RWPE1 (cell line): ENCODE results near the gene CCDC188.

Experiments used
- CTCF ChIA-PET: fragments of 350-600 bp; sonication (Branson Sonifier 250); formaldehyde crosslinking; extraction: SDS; loops from one replicate; lab custom pipeline; 2021; lab: Yijun Ruan, JAX
- POLR2A ChIA-PET: fragments of 400-600 bp; formaldehyde crosslinking; extraction: SDS; loops from one replicate; lab custom pipeline; 2020; ENCODE audit warnings: antibody characterized with exemption; ENCODE audit not compliant: low non-redundant PET; lab: Yijun Ruan, JAX
- DNase-seq: peaks from one replicate; pipeline ENCODE4 v3.0.0; 2012; ENCODE audit warnings: low spot score
- H3K27ac ChIP-seq: fragments of 450-650 bp; 2 replicates; pipeline ENCODE4 v1.5.1; 2017
- CTCF ChIP-seq: fragments of 450-650 bp; conservative IDR thresholded peaks from 2 replicates; pipeline ENCODE4 v1.5.1; 2017; ENCODE audit warnings: low read depth, mild to moderate bottlenecking

Gene CCDC188

GRCh38 chr22:20148414-20148813 lies 2.4 kb downstream of the CCDC188 start:
- CTCF ChIA-PET = no interaction called here
- H3K27ac ChIP-seq = no peak overlapping the region

GRCh38 chr22:20147237-20147988 lies 3.4 kb downstream of the CCDC188 start:
- H3K27ac ChIP-seq = no peak overlapping the region
- no peak for DNase-seq
- no peak for TF ChIP-seq CTCF
- ChIA-PET POLR2A (no interaction called here), CTCF (no interaction called here)

More at GRCh38 chr22:20148414-20148813, 2.4 kb downstream of the CCDC188 start:
- no peak for TF ChIP-seq CTCF
- POLR2A ChIA-PET = no interaction called here
- DNase-seq = no peak

GRCh38 chr22:20146777-20147176 lies 4.1 kb downstream of the CCDC188 start:
- ChIA-PET POLR2A (no interaction called here), CTCF (no interaction called here)
- H3K27ac ChIP-seq = no peak overlapping the region

GRCh38 chr22:20145832-20146223 lies 5.0 kb downstream of the CCDC188 start:
- ChIA-PET POLR2A (no interaction called here), CTCF (no interaction called here)
- DNase-seq = no peak
- no peak for TF ChIP-seq CTCF
- peak overlapping the region; percentile 21; the same call in 1 of the 2 replicates for H3K27ac ChIP-seq

More at GRCh38 chr22:20146777-20147176, 4.1 kb downstream of the CCDC188 start:
- no peak for DNase-seq
- TF ChIP-seq CTCF = no peak

GRCh38 chr22:20145206-20145831 lies 5.5 kb downstream of the CCDC188 start:
- no peak for DNase-seq
- no peak for TF ChIP-seq CTCF
- POLR2A ChIA-PET = no interaction called here
- CTCF ChIA-PET = no interaction called here
- H3K27ac ChIP-seq = peak overlapping the region; percentile 21; the same call in 1 of the 2 replicates

GRCh38 chr22:20143883-20144665 lies 6.8 kb downstream of the CCDC188 start:
- POLR2A ChIA-PET = no interaction called here
- no peak for DNase-seq
- CTCF ChIA-PET = no interaction called here
- H3K27ac ChIP-seq = peak overlapping the region; percentile 27; the same call in 1 of the 2 replicates
- TF ChIP-seq CTCF = no peak
